Measurements from ENCODE around the gene ZNF473.

The ZNF473 gene

DNA sequence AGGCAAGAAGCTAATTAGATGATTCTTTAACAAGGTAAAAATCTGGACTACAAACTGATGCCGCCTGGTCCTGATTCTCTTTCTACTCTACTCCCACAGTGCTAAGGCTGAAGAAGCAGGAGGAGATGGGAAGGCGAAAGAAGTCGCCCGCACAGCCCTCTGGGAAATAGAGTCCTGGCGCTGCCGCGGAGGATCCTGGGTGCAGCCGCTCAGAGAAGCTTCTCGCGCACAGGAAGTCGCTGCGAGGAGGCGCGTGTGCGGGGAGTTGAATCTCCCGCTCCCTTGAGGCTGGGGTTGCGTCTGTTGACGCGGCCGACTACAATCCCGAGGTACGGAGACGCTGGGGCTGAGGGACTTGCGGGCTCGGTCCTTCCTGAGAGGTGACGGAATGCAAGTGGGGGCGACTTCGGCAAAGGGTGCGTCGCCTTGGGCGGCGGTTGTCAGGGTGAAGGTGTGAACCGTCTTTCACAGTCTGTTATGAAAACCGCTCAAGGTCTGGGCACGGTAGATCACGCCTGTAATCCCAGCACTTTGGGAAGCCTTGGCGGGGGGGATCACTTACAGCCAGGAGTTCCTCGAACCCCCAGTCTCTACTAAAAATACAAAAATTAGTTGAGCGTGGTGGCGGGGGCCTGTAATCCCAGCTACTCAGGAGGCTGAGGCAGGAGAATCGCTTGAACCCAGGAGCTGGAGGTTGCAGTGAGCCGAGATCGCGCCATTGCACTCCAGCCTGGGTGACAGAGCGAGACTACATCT lies at the start of gene ZNF473:
Gene ZNF473 (plus strand): TSS at position 212 of the 756 bp plus-strand sequence. CDS start 5,078 bp downstream, outside the sequence.
- DNase-seq: peak; percentile 95

DNA sequence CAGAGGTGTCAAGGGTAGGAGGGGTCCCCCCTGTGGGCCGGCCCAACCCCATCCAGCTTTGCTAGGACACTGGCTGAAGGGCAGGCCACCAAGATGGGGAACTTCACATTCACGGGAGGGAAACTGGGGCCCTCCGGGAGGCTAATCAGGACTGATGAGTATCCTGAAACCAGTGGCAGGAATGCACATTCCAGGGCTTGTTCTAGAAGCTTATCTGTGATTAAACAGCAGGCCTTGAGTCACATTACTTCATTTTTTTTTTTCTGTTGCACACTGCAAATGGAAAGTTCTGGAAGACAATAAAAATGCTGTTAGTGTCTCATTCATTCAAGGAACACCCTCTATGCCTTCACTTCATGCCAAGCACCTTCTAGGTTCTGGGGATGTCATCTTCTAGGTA lies 49.3 kb upstream of the ZNF473 start:
- DNase-seq: no peak

DNA sequence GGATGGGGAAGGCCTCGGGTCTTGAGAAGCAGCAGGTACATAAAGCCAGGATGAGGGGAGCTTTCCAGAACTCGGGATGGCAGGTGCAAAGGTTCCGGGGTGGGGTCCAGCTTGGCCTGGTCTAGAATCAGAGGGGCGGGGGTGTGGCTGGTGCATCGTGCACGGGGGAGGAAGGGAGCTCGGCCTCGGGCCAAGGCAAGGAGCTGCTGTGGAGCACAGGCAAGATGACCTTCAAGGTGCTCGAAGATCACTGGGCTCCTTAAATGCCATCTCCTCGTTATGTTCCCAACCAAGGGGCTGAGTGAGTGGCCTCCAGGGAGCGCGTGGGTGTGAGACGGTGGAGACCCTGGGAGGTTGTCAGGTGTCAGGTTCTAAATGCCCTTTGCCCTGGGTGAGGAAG lies 48.7 kb upstream of the ZNF473 start:
- no peak for DNase-seq

DNA sequence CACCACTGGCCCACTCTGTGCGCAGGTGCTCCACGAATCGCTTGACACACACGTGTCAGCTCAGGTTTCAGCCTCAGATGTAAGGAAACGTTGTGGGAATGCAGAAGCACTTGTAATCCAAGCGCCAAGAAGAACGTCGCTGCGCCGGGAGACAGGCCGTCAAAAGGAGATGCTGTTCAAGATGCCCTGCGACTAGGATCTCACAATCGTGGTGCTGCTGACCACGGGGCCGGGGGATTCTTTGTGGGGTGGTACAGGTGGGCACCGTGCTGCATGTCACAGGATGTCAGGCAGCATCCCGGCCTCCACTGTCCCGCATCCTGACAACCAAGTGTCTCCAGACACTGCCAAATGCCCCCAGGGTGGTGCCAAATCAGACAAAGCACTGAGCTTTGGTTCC lies 47.9 kb upstream of the ZNF473 start:
- no peak for DNase-seq

DNA sequence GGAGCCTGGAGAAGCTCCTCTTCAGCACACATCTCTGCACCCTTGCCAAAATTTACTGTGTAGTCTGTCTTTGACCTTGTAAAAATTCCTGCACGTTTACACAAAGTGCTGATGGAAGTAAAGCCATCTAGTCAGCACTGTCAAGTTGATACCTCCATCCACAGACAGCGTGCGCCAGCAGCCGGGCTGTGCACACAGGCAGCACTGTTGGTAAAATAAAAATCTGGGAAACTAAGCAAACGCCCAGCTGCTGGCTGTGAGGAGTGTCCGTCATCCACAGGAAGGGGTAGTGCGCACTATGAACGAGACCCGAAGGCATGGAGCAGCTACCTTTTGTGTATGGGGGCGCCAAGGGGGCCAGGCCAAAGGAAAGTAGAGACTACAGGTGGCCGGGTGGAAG lies 47.5 kb upstream of the ZNF473 start:
- DNase-seq: no peak

DNA sequence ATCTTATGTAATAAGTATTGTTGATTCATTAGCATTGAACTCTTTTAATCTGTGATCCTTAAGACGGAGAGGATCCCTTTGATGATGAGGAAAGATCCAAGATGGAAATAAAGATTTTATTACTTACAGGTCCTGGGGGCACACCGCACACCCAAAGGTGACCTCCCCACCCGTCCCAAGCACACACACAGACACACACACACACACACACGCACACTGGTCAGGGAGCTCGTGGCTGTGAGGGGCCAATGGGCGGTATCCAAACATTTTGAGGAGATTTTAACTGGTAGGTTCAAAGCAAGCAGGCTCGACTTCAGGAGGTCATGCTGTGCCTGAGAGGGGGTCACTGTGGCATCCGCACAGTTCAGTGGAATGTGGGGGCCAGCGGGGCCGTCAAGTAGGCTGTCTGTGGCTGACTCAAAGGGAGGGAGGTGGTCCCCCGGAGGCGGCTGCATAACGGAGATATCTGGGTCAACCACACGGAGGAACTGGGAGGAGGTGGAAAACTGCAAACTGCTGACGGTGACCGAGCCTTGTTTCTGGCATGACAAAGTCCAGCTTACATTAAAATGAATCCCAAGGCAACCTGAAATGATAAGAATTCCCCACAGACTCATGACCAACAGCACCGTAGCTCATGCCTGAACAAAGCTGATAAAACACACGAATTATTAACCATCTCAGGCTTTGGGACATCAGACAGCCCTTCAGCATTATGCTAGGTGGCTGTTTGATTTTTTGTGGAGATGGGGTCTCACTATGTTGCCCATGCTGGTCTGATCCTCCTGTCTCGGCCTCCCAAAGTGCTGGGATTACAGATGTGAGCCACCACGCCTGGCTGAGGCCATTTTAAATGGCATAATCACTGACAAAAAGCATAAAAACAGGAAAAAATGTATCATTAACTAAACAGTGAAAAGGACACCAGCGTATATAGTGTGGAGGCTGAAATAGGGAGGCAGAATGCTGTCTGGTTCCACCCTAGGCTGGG lies 43.9 kb upstream of the ZNF473 start:
- no peak for DNase-seq

DNA sequence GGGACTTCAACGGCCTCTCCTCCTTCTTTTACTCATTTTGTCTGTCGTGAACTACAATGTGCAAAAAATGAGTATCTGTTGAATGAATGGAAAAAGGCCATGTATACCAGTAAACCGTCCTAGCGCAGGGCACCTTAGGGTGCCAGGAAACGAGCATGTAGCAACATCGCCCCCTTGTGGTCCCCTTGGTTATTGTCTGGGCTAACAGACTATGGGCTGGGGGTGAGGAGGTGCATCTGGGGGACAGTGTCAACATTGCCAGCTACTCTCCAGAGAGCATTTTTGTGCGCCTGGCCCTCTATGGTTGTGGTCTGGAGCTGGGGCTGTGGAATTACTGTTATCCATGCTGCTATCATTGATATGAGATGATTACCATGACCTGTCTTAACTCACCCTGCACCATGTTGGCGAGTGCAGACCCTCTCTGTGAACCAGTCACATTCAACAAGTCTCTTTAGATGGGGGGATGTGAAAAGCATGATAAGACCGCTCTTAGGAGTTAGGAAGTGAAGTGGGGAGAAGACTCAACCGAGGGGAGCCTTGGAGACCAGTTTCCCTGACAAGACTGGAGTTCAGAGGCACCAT lies 42.1 kb upstream of the ZNF473 start:
- no peak for DNase-seq

DNA sequence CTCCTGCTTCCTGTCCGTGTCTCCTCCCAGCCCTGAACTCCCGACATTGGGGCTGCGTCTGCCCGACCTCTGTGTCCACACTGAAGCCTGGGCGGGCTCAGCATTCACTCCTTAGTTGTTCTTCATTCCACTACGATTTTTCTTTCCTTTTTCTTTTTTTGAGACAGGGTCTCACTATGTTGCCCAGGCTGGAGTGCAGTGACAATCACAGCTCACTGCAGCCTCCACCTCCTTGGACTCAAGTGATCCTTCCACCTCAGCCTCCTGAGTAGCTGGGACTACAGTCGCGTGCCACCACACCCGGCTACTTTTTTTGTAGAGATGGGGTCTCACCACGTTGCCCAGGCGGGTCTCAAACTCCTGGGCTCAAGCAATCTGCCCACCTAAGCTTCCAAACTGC lies 41.3 kb upstream of the ZNF473 start:
- no peak for DNase-seq

DNA sequence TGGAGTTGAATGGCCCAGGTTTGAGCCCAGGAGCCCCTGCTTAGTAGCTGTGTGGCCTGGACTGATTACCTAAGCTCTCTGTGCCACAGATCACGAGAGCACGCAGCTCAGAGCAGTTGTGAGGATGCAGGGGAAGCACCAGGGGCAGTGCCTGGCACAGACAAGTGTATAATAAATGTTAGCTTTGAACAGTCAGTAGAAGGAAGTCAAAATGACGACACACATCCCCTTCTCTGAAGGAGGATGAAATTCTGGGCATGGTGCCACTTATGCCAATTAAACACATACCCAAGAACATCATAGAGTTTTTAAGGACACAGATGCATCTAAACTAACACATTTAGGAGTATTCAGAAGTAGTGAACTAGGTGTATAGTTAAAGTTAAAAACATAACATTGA lies 39.9 kb upstream of the ZNF473 start:
- no peak for DNase-seq

DNA sequence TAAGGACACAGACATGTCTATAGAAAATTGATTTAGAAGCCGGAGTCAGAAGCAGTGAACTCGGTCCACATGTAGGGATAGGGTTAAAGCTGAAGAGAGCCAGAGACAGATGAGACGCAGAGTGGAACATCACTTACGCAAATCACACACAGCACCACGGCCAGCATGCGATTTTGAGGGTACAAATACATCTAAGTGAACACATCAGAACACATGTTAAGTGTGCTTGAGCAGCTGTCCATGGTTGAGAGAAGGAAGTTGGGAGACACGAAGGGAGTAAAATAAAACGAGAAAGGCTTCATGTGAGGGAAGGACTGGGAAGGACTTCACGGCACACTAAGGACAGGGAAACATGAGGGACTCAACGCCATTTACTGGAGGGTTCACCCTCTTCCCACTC lies 39.5 kb upstream of the ZNF473 start:
- DNase-seq: no peak

DNA sequence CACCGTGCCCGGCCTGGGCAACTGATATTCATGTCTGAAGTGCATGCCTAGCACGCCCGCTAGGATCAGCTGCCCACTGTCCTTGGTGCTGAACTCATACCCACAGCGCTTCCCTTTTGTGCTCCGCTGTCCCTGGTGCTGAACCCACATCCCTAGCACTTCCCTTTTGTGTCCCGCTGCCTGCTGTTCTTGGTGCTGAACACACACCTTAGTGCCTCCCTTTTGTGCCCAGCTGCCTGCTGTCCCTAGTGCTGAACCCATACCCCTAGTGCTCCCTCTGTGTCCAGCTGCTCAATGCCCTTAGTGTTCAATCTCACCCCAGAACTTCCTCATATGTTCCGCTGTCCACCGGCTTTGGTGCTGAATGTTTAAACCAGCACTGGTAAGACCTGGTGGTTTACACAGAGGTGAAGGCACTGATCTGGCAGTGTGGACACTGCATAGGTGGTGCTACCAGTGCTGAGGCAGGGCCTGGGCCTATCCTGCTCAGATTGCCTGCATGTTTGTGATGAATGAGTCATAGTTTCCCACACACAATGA lies 38.6 kb upstream of the ZNF473 start:
- DNase-seq: no peak

DNA sequence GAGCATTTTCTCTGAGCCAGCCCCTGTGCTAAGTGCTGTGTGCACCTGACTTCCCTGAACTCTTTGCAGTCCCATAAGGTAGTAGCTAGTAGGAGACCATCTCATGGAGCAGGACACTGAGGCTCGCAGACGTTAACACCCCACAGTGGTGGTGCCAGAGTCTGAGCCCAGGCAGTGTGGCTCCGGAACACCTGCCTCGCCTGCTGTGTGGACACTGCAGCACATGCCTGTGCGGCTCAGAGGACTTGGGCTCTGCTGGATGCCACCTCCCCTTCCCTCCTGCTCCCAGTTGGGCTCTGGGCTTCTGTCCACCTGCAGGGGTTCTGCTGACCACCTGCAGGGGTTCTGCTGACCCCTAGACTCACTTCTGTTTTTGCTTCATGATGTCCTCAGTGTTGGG lies 37.8 kb upstream of the ZNF473 start:
- no peak for DNase-seq

DNA sequence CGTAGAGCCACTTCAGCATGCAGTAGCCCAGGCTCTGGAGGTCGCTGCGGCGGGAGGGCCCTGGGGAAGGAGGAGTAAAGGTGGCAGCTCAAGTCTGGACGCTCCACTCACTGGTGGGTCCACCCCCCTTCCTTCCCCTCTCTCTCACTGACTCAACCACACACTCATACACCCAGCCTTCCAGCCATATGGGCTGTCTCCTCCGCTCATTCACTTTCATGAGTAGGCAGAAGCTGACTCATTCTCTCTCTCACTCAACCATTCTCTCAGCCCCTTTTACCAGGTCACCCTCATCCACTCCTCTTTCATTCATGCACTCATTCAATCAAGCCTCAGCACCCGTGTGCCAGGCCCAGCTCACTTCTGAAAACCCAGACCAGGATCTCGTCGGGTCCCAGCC lies 37.4 kb upstream of the ZNF473 start:
- DNase-seq: no peak

DNA sequence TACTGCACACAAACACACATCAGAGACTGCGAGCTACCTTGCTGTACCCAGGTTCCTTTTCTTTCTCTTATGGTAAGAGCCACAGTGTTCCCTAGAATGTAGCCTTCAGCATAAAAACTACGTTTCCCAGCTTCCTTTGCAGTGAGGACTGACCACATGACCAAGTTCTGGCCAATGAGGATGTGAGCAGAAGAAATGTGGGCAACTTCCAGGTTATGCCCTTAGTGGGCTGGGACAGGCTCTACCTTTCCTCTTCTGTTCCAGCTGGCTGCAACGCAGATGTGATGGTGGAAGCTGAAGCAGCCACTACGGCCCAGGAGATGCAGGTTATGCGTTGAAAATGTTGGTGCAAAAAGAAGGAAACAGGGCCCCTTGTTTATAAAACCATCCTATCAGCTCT lies 28.1 kb upstream of the ZNF473 start:
- no peak for DNase-seq

DNA sequence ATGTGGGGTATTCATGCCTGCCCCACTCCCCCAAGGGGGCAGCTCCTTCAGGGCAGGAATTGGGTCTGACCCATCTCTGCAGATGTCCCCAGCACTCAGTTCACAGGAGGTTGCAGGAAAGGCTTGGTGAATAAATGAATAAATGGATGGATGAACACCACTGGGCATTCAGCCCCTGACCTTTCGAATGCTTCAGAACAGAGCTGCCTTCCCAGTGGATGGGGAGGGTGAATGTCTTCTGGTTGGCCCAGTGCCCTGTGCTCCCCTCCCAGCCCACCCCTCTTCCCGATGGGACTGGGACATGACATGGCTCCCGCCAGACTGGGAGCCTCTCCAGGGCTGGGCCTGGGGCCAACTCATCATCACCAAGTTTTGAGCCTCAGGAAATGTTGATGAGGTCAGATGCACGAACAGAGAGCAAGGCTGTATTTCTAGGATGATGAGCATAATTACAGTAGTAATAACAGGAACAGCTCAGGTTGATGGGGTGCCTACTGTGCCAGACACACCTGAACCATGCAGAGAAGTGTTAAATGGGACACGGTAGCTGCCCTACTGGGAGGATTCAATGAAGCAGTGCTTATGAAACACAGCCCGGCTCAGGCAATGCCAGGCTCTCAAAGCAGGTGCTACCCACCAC lies 26.3 kb upstream of the ZNF473 start:
- no peak for DNase-seq

DNA sequence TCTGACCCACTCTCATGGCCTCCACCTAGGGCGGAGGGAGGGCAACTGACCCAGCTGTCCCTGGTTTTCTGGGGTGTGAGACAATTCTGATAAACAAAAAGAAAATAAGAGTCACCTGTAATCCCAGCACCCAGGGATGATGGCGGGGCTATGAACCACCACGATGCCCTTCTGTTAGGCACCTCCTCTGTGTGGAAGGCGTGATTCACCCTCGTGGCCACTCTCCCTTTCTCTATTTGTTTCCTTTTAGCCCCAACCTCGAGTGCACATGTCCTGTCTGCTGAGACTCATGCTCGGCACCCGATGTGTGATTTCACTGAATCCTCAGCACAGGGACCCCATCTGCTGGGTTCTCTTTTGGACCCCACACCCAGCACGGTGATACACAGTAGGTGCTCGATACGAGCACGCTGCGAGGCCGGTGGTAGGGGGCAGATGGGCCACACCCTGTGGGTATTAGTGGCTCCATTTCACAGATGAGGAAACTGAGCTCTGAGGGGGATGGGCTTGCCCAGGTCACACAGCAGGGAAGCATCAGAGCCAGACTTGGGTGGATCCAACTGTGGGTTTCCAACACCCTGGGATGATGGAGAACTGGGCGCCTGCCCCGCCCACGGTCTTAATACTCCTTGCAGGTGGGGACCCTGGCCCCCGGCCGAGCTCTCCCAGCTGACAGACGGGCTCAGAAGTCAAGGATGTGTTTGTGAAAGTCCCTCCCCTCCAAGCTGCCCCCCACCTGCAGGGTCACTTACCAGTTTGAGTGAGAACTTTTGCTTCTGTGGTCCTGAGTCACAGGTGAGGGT lies 25.6 kb upstream of the ZNF473 start:
- DNase-seq: no peak

DNA sequence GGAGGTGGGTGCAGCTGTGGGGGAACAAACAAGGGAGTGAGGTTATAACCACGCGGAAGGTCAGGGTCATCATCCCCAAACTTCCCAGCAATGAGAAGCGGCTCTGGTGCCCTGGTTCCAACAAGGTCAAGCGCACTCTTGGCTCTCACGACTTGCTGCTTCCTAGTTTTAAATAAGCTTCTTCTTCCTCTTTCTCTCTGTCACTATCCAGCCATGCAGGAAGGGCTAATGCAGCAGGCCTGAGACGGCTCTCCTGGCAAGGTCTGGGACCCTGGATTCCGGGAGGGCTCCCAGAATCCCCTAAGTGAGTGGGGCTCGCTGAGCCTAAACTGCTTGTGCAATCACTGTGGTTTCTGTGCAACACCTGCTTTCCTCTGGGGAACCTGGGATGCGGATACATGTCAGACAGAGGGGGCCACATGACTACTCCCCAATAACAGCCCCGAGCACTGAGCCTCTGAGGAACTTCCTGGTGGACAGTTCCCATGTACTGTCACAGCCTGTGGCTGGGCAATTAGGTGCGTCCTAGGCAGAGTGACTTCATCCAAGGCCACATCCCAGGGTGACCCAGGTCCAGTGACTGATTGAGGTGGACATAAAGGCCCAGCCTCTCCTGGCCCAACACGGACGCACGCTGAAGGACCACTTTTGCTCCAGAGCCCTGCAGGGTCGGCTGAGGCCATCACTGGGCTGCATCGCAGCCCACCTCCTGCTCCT lies 24.8 kb upstream of the ZNF473 start:
- DNase-seq: no peak

DNA sequence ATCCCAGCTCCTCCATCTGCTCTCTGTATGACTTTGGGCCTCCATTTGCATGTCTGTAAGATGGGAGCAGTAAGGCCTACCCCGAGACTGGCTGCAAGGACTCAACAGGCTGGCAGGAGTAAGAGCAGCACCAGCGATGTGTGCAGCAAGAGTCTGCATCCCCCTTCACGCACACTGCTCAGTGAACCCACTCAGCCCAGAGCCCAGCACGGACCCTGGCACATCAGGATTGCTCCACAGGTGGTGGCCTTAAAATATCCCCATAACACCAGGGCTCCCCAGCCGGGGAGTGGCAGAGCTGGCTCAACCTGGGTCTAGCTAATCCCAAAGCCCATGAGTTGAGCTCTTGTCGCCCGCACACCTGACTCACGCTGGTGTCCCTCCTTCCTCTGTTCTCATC lies 24.0 kb upstream of the ZNF473 start:
- no peak for DNase-seq

DNA sequence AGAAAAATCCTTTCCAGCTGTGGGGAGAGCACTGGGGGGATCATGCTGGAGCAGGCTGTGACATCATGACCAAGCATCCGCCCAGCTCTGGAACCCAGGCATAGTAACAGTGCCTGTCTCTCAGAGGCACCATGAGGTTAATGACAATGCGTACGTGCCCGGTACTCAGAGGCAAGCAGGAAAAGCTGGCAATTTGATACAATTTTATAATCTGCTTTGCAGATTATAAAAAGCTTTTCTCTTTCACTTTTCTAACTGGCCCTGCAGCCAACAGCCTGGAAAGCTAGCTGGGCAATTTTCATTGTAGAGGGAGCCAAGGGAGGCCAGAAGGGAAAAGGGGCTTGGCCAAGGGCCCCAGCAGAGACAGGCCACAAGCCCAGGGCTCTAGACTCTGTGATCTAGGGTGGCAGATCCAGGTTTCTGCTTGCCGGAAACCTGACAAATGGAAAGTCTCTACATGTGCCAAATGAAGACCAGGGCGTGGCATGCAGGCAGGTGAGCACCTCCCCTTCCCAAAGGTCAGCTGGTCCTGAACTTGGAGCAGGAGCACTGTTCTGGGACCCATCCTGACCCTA lies 23.3 kb upstream of the ZNF473 start:
- DNase-seq: no peak

DNA sequence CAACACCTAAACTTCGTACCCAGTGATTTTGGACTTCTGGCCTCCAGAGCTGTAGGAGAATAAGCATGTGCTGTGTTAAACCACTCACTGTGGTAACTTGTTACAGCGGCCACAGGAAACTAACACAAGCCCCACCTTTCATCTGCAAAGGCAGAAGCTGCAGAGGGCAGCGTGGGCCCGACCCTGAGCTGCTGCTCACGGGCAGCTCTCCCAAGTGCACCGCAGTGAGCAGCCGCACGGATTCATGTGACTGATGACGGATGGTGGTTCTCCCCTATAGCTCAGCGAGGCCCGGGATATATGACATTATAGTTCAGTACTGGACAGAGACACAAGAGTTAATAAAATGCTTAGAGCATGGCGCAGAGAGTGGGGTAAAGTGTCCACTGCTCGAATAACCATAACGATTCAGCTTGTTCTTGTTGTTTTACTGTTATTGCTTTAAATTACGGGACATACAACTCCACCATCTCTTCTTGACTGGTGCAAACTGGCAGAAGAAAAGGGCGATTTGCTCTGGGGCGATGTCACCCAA lies 22.5 kb upstream of the ZNF473 start:
- DNase-seq: no peak
